Esophagus muscularis mucosa (tissue), 4 donors: Measurements from ENCODE around the gene CCDC184. TPM values are rescaled to one million over a fixed set of nuclear protein-coding genes. Genes with fewer than 3 reads are reported as not detected.

ENCODE experiments used
- DNase-seq: peaks from one replicate; pipeline ENCODE4 v3.0.0-alpha.2; 2017; ENCODE audit errors: extremely low spot score
- H3K27ac ChIP-seq, 4 donors: fragments of 200-600 bp; sonication (generic); replicated peaks in 1 of 4; 1 replicate in 3 of 4; 2 replicates in 1 of 4; pipeline ENCODE4 v1.5.1; 2016 to 2019; ENCODE audit warnings: mild to moderate bottlenecking in 1 of 4
- H3K27me3 ChIP-seq, 4 donors: fragments of 200-600 bp; sonication (generic); one replicate each; pipeline versions ENCODE4 v1.5.1 to v1.6.0; 2016 to 2019
- H3K36me3 ChIP-seq, 4 donors: fragments of 200-600 bp; sonication (generic); one replicate each; pipeline ENCODE4 v1.5.1; 2016 to 2019
- H3K4me1 ChIP-seq, 4 donors: fragments of 200-600 bp; sonication (generic); one replicate each; pipeline ENCODE4 v1.5.1; 2016 to 2019
- H3K4me3 ChIP-seq, 4 donors: fragments of 200-600 bp; sonication (generic); 1 replicate in 2 of 4; 2 replicates in 2 of 4; pipeline ENCODE4 v1.5.1; 2016 to 2019; ENCODE audit warnings: mild to moderate bottlenecking in 4 of 4, moderate library complexity in 1 of 4
- H3K9me3 ChIP-seq, 4 donors: fragments of 200-600 bp; sonication (generic); 1 replicate in 3 of 4; 2 replicates in 1 of 4; pipeline ENCODE4 v1.5.1; 2016 to 2019
- EP300 ChIP-seq: sonication (generic); formaldehyde crosslinking; IDR thresholded peaks from one replicate; pipeline ENCODE4 v1.6.1; 2017; ENCODE audit warnings: antibody characterized with exemption
- POLR2A ChIP-seq: fragments of 450-650 bp; IDR thresholded peaks from one replicate; pipeline ENCODE4 v1.6.1; 2017; ENCODE audit warnings: antibody characterized with exemption, moderate library complexity, mild to moderate bottlenecking, low read depth
- POLR2AphosphoS5 ChIP-seq, 2 donors: sonication (generic); formaldehyde crosslinking; IDR thresholded peaks; one replicate each; pipeline ENCODE4 v1.6.1; 2017; ENCODE audit warnings: antibody characterized with exemption in 2 of 2
- WGBS: methylation state at CpG from one replicate; pipeline ENCODE4 v1.1.5; 2018; 5-methylcytosine and 5-hydroxymethylcytosine counted together
- intact Hi-C: fragments of 100-400 bp; cut with DNase I; formaldehyde crosslinking; loops from one replicate; pipeline ENCODE4 v1.15.1; 2023
- total RNA-seq, 4 donors: library from RNA; depleted of rRNA; stranded (reverse); fragments of >200 nt; gene quantifications; one replicate each; pipeline versions ENCODE4 v1.1.0 to v1.2.1, GENCODE V29; 2016
- TF ChIP-seq, protein P1 (sequence below), 3 experiments: fragments of 200-600 bp in 2 of 3; fragments of 450-650 bp in 1 of 3; sonication (generic) in 2 of 3; IDR thresholded peaks; one replicate each; pipeline ENCODE4 v1.5.1; 2017 to 2019; ENCODE audit warnings: antibody characterized with exemption in 3 of 3, mild to moderate bottlenecking in 2 of 3, moderate library complexity in 1 of 3

The CCDC184 gene
- total RNA-seq, 4 donors from 2014 or later, result 0.66 to 2.5 (median 1.7) TPM

DNA sequence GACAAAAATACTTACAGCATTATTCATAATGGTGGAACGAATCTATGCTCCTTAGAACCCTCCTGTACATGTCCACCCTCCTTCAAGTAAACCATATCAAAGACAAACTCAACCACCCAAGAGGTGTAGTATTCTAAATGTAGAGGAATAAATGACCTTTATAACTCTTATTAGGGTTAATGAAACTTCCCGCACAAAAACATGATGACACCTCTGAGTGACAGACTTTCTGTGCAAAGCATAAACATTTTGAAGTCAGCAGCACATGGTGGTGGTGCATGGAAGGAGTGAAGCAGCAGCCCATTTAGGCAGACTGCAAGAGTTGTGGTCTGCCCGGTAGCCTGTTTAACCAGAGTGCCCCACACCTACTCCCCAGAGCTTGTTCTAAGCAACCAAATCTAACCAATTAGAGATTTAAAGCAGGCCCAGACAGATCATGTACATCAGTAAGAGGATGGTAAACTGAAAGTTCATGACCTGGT, 25.5 kb upstream of the CCDC184 start:
- TF ChIP-seq EP300 (no peak), POLR2AphosphoS5 (IDR thresholded peaks at IDR 0.05) (no peak), POLR2A (no peak)
- TF ChIP-seq, protein P1, sequence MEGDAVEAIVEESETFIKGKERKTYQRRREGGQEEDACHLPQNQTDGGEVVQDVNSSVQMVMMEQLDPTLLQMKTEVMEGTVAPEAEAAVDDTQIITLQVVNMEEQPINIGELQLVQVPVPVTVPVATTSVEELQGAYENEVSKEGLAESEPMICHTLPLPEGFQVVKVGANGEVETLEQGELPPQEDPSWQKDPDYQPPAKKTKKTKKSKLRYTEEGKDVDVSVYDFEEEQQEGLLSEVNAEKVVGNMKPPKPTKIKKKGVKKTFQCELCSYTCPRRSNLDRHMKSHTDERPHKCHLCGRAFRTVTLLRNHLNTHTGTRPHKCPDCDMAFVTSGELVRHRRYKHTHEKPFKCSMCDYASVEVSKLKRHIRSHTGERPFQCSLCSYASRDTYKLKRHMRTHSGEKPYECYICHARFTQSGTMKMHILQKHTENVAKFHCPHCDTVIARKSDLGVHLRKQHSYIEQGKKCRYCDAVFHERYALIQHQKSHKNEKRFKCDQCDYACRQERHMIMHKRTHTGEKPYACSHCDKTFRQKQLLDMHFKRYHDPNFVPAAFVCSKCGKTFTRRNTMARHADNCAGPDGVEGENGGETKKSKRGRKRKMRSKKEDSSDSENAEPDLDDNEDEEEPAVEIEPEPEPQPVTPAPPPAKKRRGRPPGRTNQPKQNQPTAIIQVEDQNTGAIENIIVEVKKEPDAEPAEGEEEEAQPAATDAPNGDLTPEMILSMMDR (IDR thresholded peaks at IDR 0.05), result no peak
- Histone ChIP-seq H3K9me3 (no peaks in the 10 kb centered on the region), H3K4me1 (peaks cover 15 to 34% (median 19%) of the 10 kb centered on the region in 4 donors), H3K27me3 (peaks cover 0 to 7% (median 0%) of the 10 kb centered on the region in 4 donors), H3K27ac (peak overlapping the region; percentile 79 to 83 (median 81)), H3K36me3 (peaks cover 3 to 5% (median 4%) of the 10 kb centered on the region in 4 donors), H3K4me3 (peak overlapping the region; percentile 68 to 81 (median 74))
- WGBS, result 67% methylated on average over 3 of the region's 3 CpGs
- no peak for DNase-seq
- intact Hi-C loops, result loop anchor here (5.0 kb wide), 1 partner anchor 51 kb away; the partner anchor contains the start of gene SENP1

DNA sequence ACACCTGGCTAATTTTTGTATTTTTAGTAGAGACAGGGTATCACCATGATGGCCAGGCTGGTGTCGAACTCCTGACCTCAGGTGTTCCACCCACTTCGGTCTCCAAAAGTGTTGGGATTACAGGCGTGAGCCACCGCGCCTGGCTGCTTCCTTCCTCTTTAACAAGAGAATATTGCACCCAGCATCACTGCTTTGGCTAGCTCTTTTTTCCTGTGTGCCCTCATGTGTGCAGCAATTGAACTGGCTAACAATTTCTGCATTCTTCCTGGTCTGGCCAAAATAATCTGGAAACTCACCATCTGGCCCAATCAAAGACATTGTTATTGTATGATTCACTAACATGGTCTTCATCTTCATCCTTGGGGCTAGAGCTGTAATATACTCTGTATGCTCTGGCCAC, 23.4 kb upstream of the CCDC184 start:
- H3K4me3 ChIP-seq, result no peak overlapping the region
- peaks cover 15 to 23% (median 19%) of the 10 kb centered on the region in 4 donors for H3K4me1 ChIP-seq
- H3K27ac ChIP-seq, result no peak overlapping the region
- TF ChIP-seq POLR2AphosphoS5 (IDR thresholded peaks at IDR 0.05), result no peak
- TF ChIP-seq, protein P1 (IDR thresholded peaks at IDR 0.05), result no peak
- no peak for TF ChIP-seq EP300
- no peak for TF ChIP-seq POLR2A
- WGBS, result 80% methylated on average over 5 of the region's 5 CpGs
- H3K27me3 ChIP-seq, result peaks cover 0 to 9% (median 0%) of the 10 kb centered on the region in 4 donors
- no peaks in the 10 kb centered on the region for H3K9me3 ChIP-seq
- H3K36me3 ChIP-seq, result no peaks in the 10 kb centered on the region
- DNase-seq, result no peak
- intact Hi-C loops, result no loop called here

DNA sequence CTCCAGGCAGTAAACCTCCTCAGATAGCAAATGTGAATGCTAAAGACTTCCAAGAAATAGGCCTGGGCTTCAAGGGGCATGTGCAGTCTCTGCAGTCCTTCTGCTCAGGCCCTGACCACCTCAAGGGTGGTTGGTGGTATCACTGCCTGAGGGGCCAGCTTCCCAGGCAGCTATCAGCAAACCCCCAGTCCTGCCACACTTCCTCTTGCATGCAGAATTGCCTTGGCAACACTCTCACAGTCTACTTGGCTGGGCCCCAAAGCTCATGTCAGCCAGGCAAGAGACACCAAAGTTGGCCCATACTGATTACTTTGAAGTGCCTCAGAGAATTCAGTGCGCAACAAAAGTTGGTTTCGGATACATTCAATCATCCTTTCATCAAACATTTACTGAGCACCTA, 22.6 kb upstream of the CCDC184 start:
- TF ChIP-seq EP300 (no peak), POLR2A (no peak), POLR2AphosphoS5 (IDR thresholded peaks at IDR 0.05) (no peak)
- TF ChIP-seq, protein P1 (IDR thresholded peaks at IDR 0.05), result no peak
- 66% methylated on average over 2 of the region's 2 CpGs for WGBS
- intact Hi-C loops, result no loop called here
- no peak overlapping the region for H3K4me3 ChIP-seq
- no peak overlapping the region for H3K27ac ChIP-seq
- no peaks in the 10 kb centered on the region for H3K9me3 ChIP-seq
- peaks cover 0 to 11% (median 0%) of the 10 kb centered on the region in 4 donors for H3K27me3 ChIP-seq
- no peaks in the 10 kb centered on the region for H3K36me3 ChIP-seq
- no peak for DNase-seq
- H3K4me1 ChIP-seq, result peaks cover 14 to 17% (median 15%) of the 10 kb centered on the region in 4 donors

DNA sequence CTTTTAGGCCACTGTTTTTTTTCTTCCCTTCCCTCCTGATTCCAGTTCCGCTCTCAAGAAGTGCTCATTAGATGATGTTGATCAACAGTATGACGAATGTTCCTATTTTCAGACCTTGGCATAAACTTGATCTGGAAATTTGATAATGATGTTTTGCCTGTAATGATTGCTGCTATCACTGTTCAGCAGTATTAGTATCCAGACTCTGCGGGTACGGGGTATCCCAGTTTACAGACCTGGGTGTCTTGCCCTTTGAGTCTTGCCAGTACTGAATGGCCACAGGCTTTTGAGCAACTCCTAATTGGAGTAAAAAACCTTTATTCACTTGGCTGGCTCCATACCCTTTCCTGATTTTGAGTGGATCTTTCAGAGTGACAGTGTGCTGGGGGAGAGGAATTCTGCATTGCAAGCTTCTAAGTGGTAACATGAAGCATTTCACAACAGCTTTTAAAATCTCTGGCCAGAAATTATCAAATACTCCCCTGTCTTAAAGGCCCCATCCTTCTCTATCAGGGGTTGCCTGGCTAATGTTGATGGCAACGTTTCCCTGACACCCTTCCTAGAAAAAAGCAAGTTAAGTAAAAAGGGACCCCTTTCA, 20.2 kb upstream of the CCDC184 start:
- no peak overlapping the region for H3K27ac ChIP-seq
- no peaks in the 10 kb centered on the region for H3K9me3 ChIP-seq
- whole genome bisulfite sequencing, result 71% methylated on average over 5 of the region's 5 CpGs
- no peak for DNase-seq
- peaks cover 0 to under 1% (median 0%) of the 10 kb centered on the region in 4 donors for H3K4me1 ChIP-seq
- intact Hi-C loops, result no loop called here
- no peak overlapping the region for H3K4me3 ChIP-seq
- H3K27me3 ChIP-seq, result peaks cover 0 to 22% (median 0%) of the 10 kb centered on the region in 4 donors
- no peaks in the 10 kb centered on the region for H3K36me3 ChIP-seq
- TF ChIP-seq, protein P1 (IDR thresholded peaks at IDR 0.05), result no peak
- TF ChIP-seq EP300 (no peak), POLR2AphosphoS5 (IDR thresholded peaks at IDR 0.05) (no peak), POLR2A (no peak)
